HEK293T (cell line): ENCODE measurements around the gene EYS.

Experiments
- CTCF ChIA-PET: fragments of 350-600 bp; formaldehyde crosslinking; extraction: SDS; loops from one replicate; lab custom pipeline; 2021; ENCODE audit warnings: antibody characterized with exemption, inconsistent platforms; lab: Yijun Ruan, JAX
- POLR2A ChIA-PET: fragments of 350-600 bp; formaldehyde crosslinking; extraction: SDS; loops from one replicate; lab custom pipeline; 2020; ENCODE audit warnings: antibody characterized with exemption, inconsistent platforms; lab: Yijun Ruan, JAX
- DNase-seq: peaks from one replicate; pipeline ENCODE4 v3.0.0; 2012; ENCODE audit warnings: mixed read lengths; ENCODE audit errors: extremely low spot score
- ARNT ChIP-seq: fragments of 450-650 bp; IDR thresholded peaks from 2 replicates; pipeline ENCODE4 v1.6.1; 2017; ENCODE audit warnings: mild to moderate bottlenecking
- BHLHE40 ChIP-seq: fragments of 450-650 bp; IDR thresholded peaks from 2 replicates; pipeline ENCODE4 v1.6.1; 2016; ENCODE audit warnings: mild to moderate bottlenecking, moderate library complexity, borderline replicate concordance
- CTBP1 ChIP-seq: fragments of 450-650 bp; IDR thresholded peaks from 2 replicates; pipeline ENCODE4 v1.6.1; 2016; ENCODE audit warnings: borderline replicate concordance
- ELF4 ChIP-seq: fragments of 450-650 bp; IDR thresholded peaks from 2 replicates; pipeline ENCODE4 v1.6.1; 2017; ENCODE audit warnings: antibody characterized with exemption
- FOXA1 ChIP-seq: fragments of 450-650 bp; IDR thresholded peaks from 2 replicates; pipeline ENCODE4 v1.6.1; 2016; ENCODE audit warnings: mild to moderate bottlenecking
- FOXK2 ChIP-seq: fragments of 450-650 bp; IDR thresholded peaks from 2 replicates; pipeline ENCODE4 v1.6.1; 2016; ENCODE audit warnings: mild to moderate bottlenecking
- FOXM1 ChIP-seq: fragments of 450-650 bp; IDR thresholded peaks from 2 replicates; pipeline ENCODE4 v1.6.1; 2017; ENCODE audit warnings: mild to moderate bottlenecking, borderline replicate concordance
- HDGF ChIP-seq: fragments of 450-650 bp; IDR thresholded peaks from 2 replicates; pipeline ENCODE4 v1.6.1; 2017; ENCODE audit warnings: antibody characterized with exemption, borderline replicate concordance
- L3MBTL2 ChIP-seq: fragments of 450-650 bp; conservative IDR thresholded peaks from 2 replicates; pipeline ENCODE4 v1.6.1; 2016; ENCODE audit warnings: mild to moderate bottlenecking
- LEF1 ChIP-seq: fragments of 450-650 bp; IDR thresholded peaks from 2 replicates; pipeline ENCODE4 v1.6.1; 2017; ENCODE audit warnings: mild to moderate bottlenecking, borderline replicate concordance
- NFRKB ChIP-seq: fragments of 450-650 bp; IDR thresholded peaks from 2 replicates; pipeline ENCODE4 v1.6.1; 2016; ENCODE audit warnings: mild to moderate bottlenecking, moderate library complexity
- SP1 ChIP-seq: fragments of 450-650 bp; IDR thresholded peaks from 2 replicates; pipeline ENCODE4 v1.6.1; 2017
- SUZ12 ChIP-seq: fragments of 450-650 bp; IDR thresholded peaks from 2 replicates; pipeline ENCODE4 v1.6.1; 2016; ENCODE audit warnings: mild to moderate bottlenecking
- TARDBP ChIP-seq: fragments of 450-650 bp; IDR thresholded peaks from 2 replicates; pipeline ENCODE4 v1.6.1; 2016
- ZNF384 ChIP-seq: fragments of 450-650 bp; IDR thresholded peaks from 2 replicates; pipeline ENCODE4 v1.6.1; 2016
- TF ChIP-seq, protein P1 (sequence below): fragments of 450-650 bp; IDR thresholded peaks from 2 replicates; pipeline ENCODE4 v1.6.1; 2016

EYS gene

DNA sequence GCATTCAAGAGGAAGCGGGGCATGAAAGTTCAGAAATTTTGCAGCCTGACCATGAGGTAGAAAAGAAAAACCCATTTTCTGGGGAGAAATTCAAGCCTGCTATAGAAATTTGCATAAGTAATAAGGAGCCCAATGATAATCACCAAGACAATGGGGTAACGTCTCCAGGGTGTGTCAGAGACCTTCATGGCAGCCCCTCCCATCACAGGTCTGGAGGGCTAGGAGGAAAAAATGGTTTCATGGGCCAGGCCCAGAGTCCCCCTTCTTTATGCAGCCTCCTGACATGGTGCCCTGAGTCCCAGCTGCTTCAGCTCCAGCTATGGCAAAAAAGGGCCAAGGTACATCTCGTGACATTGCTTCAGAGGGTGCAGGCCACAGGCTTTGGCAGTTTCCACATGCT lies 618.5 kb downstream of the EYS start:
- no peak for TF ChIP-seq L3MBTL2
- no peak for TF ChIP-seq FOXK2
- TF ChIP-seq TARDBP, result no peak
- no peak for TF ChIP-seq LEF1
- no peak for TF ChIP-seq SP1
- no peak for TF ChIP-seq ZNF384
- TF ChIP-seq ARNT, result no peak
- TF ChIP-seq CTBP1, result no peak
- no peak for TF ChIP-seq NFRKB
- no peak for TF ChIP-seq SUZ12
- TF ChIP-seq HDGF, result no peak
- ChIA-PET CTCF (no interaction called here), POLR2A (no interaction called here)

DNA sequence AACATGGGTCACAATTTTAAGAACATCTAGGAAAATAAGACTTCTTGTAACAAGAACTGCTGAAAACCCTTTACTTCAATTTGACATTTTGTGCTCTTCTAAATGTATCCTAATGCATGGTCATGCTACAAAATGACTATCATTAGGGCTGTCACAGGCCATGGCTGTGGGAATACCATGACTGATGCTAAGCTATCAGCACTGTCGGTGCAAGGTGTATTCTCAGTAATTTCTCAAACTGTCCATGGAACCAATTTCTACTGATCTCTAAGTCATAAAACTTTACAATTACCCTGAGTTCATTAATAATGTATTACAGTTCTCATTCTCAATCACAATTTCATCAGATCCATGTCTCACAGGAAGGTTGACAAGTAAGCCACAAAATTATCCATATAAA lies 625.3 kb downstream of the EYS start:
- ChIA-PET CTCF (no interaction called here), POLR2A (no interaction called here)
- TF ChIP-seq, protein P1, sequence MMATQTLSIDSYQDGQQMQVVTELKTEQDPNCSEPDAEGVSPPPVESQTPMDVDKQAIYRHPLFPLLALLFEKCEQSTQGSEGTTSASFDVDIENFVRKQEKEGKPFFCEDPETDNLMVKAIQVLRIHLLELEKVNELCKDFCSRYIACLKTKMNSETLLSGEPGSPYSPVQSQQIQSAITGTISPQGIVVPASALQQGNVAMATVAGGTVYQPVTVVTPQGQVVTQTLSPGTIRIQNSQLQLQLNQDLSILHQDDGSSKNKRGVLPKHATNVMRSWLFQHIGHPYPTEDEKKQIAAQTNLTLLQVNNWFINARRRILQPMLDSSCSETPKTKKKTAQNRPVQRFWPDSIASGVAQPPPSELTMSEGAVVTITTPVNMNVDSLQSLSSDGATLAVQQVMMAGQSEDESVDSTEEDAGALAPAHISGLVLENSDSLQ, result no peak
- TF ChIP-seq FOXA1 (no peak), BHLHE40 (no peak), TARDBP (no peak), FOXK2 (no peak), ELF4 (no peak), SUZ12 (no peak)
- DNase-seq, result no peak

More for the DNA sequence above, 618.5 kb downstream of the EYS start:
- DNase-seq, result no peak

DNA sequence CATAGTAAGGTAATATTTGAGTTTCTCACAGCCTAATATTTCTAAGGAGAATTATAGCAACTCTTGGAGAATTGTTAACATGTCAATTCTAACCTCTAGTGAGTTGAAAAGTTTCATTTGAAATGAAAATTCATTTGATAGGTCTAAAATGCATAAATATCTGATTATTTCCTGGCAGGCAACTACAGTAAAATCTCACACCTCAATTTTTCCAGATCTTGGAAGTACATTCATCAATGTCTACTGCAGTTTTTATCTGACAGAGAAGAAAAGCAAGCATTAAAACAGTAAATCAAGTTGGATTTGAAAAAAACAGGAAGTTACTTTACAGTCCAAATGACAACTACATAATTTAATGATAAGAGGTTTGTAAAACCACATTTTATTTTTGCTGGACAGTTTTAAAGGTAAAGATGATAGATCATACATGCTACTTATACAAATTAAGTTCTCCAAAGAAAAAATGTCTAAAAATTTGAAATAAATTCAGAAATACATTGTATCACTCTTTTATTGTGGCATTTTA lies 631.3 kb downstream of the EYS start:
- TF ChIP-seq, protein P1, result 0 out of 2 replicates have a peak, but pooled peaks have one; percentile 19
- TF ChIP-seq ARNT, result no peak
- ChIA-PET POLR2A (no interaction called here), CTCF (no interaction called here)
- DNase-seq, result no peak

DNA sequence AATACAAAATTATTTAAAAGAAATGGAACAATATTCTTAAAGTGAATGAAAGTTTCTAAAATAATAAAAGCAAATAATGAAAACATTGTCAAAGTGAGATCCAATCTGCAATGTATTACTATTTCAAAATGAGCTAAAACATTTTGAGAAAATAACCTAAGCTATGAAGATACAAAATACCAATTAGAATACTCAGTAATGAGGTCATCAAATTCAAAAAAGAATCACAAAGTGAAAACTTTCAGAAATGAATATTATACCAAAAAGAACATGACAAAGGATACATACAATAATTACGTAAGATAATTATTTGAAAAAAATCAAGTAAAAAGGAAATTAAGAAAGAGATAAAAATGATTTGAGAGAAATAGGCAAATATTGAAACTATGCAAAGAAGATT lies 634.5 kb downstream of the EYS start:
- ChIA-PET CTCF (no interaction called here), POLR2A (no interaction called here)
- TF ChIP-seq TARDBP, result no peak
- TF ChIP-seq HDGF, result no peak
- TF ChIP-seq BHLHE40, result no peak
- TF ChIP-seq FOXA1, result no peak
- no peak for TF ChIP-seq ELF4
- TF ChIP-seq, protein P1, result no peak
- TF ChIP-seq SP1, result no peak
- TF ChIP-seq SUZ12, result no peak
- TF ChIP-seq ARNT, result no peak
- TF ChIP-seq FOXM1, result no peak
- TF ChIP-seq LEF1, result no peak
- no peak for TF ChIP-seq ZNF384
- no peak for TF ChIP-seq FOXK2
- no peak for TF ChIP-seq NFRKB
- no peak for TF ChIP-seq CTBP1
- TF ChIP-seq L3MBTL2, result no peak
- no peak for DNase-seq

DNA sequence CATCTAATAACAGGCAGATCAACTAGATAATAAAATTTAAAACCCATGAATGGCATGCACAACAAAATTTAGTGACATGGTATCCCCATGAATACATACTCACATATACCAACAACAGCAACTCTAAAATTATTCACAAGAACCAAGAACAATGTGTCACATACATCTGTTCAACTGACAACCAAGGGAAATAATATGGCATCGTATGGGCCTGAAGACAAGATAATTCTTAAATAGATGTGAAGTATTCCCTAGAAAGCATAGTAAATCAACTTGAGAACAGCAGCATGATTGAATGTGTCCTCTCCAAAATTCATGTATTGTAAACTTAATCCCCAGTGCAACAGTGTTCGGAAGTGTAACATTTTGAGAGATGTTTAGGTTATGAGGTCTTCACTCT lies 635.5 kb downstream of the EYS start:
- TF ChIP-seq TARDBP, result no peak
- TF ChIP-seq LEF1, result no peak
- TF ChIP-seq ELF4, result no peak
- TF ChIP-seq FOXM1, result no peak
- TF ChIP-seq BHLHE40, result no peak
- TF ChIP-seq, protein P1, result no peak
- TF ChIP-seq ARNT, result no peak
- TF ChIP-seq FOXA1, result no peak
- TF ChIP-seq HDGF, result no peak
- TF ChIP-seq FOXK2, result no peak
- TF ChIP-seq L3MBTL2, result no peak
- no peak for TF ChIP-seq SP1
- DNase-seq, result no peak
- CTCF ChIA-PET, result no interaction called here
- POLR2A ChIA-PET, result no interaction called here

DNA sequence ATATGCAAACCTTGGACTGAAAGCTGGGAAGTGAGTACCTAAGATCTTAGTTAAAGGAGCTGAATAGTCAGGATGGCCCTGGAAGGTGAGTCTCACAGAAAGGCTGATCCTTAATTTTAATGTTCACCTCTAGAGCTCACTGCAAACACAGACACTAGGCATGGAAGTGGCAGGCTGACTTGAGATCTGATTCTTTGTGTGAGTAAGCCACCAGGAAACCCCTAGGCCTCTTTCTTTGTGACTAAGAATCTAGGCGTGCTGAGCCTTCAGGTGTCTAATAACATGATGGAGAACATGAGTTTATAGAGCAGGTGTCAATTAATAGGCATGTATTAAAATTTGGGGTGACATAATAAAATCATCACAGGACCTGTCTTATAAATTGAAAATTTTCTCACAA lies 642.2 kb downstream of the EYS start:
- DNase-seq, result no peak
- ChIA-PET POLR2A (no interaction called here), CTCF (no interaction called here)
- no peak for TF ChIP-seq FOXM1
- TF ChIP-seq SUZ12, result no peak
- TF ChIP-seq SP1, result no peak
- no peak for TF ChIP-seq L3MBTL2
- no peak for TF ChIP-seq ELF4
- no peak for TF ChIP-seq FOXA1
- TF ChIP-seq NFRKB, result no peak
- no peak for TF ChIP-seq ARNT
- TF ChIP-seq ZNF384, result no peak

DNA sequence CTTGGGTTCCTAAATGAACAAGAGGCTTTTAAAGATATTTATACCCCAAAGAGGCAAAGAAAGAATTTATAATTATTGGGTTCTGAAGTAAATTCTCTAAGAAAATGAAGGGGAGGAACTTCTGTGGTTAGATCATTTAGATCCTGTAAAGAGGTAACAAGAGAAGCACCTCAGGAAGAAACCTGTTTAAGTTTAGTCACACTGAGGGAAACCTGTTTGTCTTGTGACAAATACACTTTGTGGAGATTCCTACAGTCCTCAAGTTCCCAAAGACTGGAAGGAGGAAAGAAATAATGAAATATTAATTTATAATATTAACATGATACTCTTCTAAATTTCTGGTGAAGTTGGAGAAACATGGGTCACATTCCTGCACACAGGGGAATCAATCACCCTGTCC lies 647.5 kb downstream of the EYS start:
- no peak for DNase-seq
- POLR2A ChIA-PET, result no interaction called here
- no peak for TF ChIP-seq BHLHE40
- no peak for TF ChIP-seq LEF1
- TF ChIP-seq HDGF, result no peak
- TF ChIP-seq ARNT, result no peak
- TF ChIP-seq CTBP1, result no peak
- TF ChIP-seq NFRKB, result no peak
- CTCF ChIA-PET, result no interaction called here
